NCI-H2029 (cell line): ENCODE results near the gene PPFIBP2.

Source experiments
- DNase-seq: peaks from one replicate; lab custom pipeline; 2025; lab: John Stamatoyannopoulos, UW

The PPFIBP2 gene

GRCh38 chr11:7667460-7667859, 153.7 kb downstream of the PPFIBP2 start:
- no peak for DNase-seq

GRCh38 chr11:7668464-7668863, 154.7 kb downstream of the PPFIBP2 start:
- no peak for DNase-seq

GRCh38 chr11:7668911-7669310, 155.1 kb downstream of the PPFIBP2 start:
- DNase-seq: no peak

- no peak for DNase-seq
Observed at GRCh38 chr11:7670641-7671040, 156.8 kb downstream of the PPFIBP2 start.

DNA sequence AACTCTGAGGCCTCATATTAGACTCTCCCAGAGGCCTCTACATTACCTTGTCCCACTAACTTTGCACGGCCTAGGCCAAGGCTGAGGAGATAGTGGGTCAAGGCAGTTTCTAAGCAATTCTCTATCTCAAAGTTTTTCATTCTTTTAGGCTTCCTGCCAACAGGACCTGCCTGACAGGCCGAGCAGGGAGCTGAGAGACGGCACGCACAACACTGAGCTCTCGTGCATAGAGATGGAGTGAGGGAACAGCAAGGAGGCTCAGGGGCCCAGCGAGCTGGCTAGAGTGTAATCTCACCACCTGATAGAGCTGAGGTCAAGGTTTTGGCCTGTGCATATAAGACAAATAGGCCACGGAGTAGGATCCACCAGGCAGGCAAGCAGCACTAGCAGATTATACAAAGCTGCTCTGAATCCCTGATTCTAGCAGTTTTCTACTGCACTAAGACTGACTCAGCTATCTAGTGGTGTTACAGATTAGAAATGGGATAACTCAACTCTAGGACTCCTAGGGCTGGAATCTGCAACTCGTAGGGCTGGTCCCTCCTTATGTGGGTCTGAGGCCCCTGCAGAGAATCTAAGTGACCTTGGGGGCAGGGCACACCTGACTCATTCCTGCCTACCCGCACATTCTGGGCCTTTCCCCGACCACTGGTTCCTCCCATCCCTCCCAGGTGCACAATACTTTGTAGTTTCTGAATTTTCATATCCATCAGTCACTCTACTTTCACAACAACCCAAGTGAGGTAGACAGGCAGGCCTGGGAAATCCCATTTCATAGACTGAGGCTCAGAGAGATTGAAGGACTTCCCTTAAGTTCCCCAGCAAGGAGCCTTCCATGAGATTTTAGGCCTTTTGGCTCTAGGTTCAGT, 157.8 kb downstream of the PPFIBP2 start:
- no peak for DNase-seq

GRCh38 chr11:7672276-7672959, 158.6 kb downstream of the PPFIBP2 start:
- no peak for DNase-seq

- DNase-seq: no peak
Observed at GRCh38 chr11:7672960-7673723, 159.3 kb downstream of the PPFIBP2 start, which contains the start of gene CYB5R2. Gene CYB5R2, minus strand, starts transcription at chr11:7673500. Its CDS starts 675 bp downstream, at chr11:7672825.

DNA sequence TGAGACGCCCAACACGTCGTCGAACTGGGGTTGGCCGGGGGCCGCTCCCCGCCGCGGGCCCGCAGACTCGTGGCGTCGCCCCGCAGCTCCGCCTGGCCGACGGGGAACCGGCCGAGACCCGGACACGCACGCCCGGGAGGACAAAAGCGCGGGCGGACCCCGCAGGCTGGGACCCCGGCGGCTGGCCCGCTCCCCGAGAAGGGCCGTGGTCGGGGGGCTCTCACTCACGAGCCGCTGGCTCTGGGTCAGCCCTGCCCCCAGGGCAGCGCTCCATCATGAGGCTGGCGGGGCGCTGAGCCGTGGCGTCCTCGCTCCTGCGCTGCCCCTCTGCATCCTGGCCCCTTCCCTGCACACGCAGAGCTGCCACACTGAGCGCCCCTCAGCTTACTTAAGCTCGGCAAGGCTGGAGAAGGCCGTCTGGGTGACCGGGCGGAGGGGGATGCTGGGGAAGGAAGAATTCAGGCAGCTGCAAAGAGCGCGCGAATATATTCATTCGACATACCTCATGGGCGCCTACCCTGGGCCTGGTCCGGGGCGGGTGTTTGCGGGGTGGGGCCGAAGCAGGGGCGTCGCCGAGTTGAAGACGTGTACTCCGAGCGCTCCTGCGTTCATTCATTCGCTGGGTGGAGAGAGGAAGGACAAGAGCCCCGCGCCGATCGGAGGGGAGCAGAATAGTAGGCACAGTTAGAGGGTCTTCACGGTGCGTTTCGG, 160.1 kb downstream of the PPFIBP2 start:
- DNase-seq: no peak

DNA sequence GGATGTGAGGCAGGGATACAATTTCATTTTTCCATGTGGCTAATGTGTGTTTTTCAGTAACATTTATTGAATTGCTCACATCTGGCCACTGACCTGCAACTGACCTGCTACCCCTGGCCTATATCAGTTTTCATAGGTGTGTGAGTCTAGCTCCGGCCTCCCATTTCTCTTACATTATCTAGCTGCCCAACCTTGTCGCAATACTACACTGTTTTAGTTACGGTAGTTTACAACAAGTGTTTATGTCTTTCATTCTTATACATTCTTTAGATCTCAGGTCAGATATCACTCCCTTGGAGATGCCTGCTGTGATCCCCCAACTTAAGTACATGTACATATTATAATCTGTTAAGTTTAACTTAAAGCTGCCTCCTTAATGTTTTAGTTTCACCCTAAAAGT, 161.8 kb downstream of the PPFIBP2 start:
- DNase-seq: no peak

GRCh38 chr11:7677071-7677470, 163.3 kb downstream of the PPFIBP2 start:
- no peak for DNase-seq

- DNase-seq: no peak
Observed at GRCh38 chr11:7677796-7678201, 164.0 kb downstream of the PPFIBP2 start.

GRCh38 chr11:7683571-7683970, 169.8 kb downstream of the PPFIBP2 start:
- no peak for DNase-seq

DNA sequence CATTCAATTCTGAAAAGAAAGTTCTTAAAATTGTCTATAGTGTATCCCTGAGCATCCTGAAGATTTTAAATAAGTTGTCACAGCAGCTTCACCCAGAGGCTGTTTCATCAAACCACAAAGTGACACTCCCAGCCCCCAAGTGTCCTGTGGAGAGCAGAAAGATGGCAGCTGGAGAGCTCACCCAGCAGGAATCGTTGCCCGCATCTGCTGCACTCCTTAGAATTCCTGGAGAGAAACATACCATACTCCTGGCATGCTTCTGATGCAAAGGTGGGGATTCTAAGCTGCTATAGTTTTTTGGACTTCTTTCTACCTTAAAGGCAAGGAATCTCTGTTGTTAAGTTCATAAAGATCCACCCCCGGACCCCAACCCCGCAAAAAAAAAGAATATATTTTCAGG, 173.0 kb downstream of the PPFIBP2 start:
- no peak for DNase-seq

GRCh38 chr11:7687386-7687785, 173.6 kb downstream of the PPFIBP2 start:
- no peak for DNase-seq

DNA sequence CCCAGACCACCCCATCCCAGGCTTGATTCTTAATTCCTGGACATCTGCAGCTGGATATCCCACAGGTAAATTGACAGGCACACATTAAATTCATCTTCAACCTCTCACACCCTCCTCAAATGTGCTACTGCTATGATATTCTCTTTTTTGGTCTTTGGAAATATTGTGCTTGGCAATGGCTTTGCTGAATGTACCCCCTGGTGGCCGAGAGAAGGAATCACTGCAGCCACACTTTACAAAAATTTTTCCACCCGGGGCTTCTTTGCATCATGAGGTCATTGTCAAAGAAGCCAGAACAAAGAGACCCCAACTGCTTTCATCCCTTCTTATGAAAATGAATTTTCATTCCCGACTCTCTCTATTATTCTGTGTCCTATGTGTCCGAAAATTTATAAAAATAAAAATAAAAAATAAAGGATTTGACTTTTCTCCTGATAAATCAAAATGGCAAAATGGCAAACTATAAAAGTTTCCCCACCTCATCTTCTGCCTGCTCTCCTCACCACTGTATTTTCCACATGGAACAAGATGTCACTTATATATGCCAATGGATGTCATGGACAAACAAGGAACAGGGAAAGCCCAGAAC, 174.5 kb downstream of the PPFIBP2 start:
- no peak for DNase-seq

GRCh38 chr11:7689239-7689638, 175.4 kb downstream of the PPFIBP2 start:
- DNase-seq: no peak

DNA sequence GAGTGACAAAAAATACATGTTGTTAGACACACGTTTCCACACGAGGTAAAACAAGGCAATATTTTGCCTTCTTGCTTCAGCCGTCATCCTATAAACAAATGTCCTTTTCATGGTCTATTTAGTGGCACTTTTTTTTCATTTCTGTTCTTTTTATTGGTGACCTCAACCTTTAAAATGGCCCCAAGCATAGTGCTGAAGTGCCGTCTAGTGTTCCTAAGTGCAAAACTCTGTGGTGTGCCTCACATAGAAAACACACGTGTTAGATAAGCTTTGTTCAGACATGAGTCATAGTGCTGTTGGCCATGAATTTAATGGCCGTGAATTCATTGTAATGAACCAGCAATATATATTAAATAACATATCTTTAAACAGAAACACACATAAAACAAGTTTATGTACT, 176.8 kb downstream of the PPFIBP2 start:
- no peak for DNase-seq

GRCh38 chr11:7691759-7692350, 178.1 kb downstream of the PPFIBP2 start:
- DNase-seq: no peak

GRCh38 chr11:7692426-7692825, 178.6 kb downstream of the PPFIBP2 start:
- no peak for DNase-seq

GRCh38 chr11:7694235-7694634, 180.4 kb downstream of the PPFIBP2 start:
- DNase-seq: no peak

DNA sequence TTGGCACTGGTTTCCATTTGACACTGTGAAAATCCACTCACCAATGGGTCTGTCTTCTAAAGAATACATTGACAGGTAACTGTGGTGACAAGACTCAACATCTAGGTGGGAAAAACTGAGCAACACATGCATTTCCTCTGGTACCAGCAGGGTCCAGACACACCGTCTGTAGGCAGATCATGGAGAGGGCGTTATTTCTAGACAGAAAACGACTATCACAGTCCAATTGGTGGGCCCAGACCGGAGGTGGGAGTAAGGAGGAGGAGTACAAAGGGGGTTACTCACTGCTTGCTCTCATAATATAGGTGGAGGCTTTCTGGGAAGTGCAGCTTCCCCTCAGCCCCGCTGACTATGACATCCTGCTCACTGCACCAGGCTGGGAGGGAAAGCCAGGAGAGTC, 182.6 kb downstream of the PPFIBP2 start:
- no peak for DNase-seq
